GM19043 (cell line): ENCODE measurements around the gene UTS2B.
A peak's percentile ranks its signal among the peaks of the same experiment; 100 is the strongest.

Source experiments
- ATAC-seq: cut with Tn5 transposase; IDR thresholded peaks from one replicate; pipeline ENCODE4 v1.9.1; 2021; ENCODE audit warnings: low read depth; ENCODE audit not compliant: unreplicated experiment

Gene UTS2B

DNA sequence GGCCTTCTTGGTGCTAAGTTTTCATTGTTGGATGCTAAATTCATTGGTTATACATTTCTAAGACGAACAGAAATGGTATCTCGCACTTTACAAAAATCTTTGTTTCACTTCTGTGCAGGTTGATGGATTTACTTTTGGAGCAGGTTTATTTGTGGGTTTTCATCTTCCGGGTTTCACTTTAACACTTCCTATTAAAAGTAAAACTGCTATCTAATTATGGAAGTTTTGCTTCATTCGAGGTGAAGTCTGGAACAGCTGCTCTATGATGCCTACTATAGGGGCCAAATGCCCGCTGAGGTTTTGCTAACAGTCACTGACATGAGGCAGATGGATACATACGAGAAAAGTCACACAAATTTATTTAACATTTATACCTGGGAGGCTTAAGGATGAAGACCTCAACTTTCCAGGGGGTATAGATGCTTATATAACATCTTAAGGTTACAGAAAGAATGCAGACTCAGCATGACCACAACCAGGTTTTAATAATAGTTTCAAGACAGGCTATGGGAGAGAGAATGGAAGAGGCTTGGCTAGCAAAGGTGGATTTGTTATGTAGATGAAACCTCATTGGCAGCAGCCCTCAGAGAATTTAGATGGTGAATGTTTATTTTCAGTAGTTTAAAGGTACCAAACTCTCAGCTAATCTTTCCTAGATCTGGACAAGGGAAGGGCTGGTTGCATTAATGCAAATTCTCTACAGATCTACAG is 77.1 kb downstream of the UTS2B start:
- peak; percentile 52 for ATAC-seq

DNA sequence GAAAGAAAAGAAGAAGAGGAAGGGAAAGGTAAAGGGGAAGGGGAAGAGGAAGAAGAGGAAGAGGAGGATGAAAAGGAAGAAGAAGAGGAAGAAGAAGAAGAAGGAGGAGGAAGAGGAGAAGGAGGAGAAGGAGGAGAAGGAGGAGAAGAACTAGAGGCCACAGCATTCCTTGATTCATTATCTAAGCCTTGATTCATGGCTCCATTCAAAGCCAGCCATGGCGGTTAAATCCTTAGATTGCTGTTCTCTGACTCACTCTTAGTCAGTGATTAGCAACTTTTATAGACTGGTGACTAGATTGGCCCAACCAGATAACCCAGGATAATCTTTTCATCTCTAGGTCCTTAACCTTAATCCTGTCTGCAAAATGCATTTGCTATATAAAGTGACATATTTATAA is 83.7 kb downstream of the UTS2B start:
- ATAC-seq: no peak

DNA sequence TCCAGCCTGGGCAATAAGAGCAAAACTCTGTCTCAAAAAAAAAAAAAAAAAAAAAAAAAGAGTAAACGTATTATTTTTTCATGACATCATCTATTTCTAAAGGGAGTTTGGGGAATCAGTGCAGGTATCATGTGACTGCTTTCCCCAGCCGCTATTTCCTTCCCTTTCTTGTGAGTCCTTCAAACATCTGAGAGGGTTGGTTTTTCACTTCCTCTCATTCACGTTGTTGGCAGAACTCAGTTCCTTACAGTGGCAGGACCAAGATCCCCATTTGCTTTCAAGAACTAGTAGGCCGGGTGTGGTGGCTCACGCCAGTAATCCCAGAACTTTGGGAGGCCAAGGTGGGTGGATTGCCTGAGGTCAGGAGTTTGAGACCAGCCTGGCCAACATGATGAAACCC is 84.3 kb downstream of the UTS2B start:
- peak; percentile 51 for ATAC-seq

DNA sequence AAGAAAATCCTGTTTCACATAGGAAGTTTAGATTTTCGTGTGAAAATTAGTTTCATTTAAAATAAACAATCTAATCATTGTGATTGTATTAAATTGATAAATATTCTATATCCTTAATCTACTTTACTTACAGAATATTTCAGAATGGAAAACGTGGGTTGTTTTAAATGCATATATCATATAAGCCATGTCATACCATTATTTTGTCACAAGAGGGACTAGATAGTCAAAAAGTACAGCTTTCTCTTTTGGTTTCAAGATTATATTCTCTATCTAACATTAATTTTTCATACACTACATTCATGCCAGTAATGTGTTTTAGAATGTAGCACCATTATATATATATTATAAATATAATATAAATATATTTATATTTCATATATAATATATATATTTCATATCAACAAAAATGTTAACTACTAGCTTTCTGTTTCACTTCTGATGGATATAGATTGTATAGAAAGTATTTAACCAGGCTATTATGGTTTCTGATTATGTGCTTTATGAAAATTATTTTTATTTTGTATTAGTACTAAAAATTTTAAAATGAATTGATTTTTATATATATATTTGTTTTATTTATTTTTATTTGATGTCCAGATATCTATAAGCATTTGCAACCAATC is 86.0 kb downstream of the UTS2B start:
- ATAC-seq: peak; percentile 33

DNA sequence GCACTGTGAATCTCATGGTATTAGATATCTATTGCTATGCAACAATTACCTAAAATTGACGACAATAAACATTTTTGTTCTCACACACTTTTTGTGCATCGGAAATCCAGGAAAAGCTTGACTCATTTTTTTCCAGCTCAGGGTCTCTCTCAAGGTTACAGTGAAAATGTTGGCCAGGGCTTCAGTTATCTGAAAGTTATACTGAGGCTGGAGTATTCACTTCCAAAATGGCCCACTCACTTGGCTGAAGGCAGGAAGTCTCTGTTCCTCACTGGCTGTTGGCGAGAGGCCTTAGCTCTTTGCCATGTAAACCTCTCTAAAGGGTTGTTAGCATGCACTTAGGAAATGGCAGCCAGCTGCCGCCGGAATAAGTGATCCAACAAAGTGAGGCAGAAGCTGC is 89.8 kb downstream of the UTS2B start:
- ATAC-seq: no peak

DNA sequence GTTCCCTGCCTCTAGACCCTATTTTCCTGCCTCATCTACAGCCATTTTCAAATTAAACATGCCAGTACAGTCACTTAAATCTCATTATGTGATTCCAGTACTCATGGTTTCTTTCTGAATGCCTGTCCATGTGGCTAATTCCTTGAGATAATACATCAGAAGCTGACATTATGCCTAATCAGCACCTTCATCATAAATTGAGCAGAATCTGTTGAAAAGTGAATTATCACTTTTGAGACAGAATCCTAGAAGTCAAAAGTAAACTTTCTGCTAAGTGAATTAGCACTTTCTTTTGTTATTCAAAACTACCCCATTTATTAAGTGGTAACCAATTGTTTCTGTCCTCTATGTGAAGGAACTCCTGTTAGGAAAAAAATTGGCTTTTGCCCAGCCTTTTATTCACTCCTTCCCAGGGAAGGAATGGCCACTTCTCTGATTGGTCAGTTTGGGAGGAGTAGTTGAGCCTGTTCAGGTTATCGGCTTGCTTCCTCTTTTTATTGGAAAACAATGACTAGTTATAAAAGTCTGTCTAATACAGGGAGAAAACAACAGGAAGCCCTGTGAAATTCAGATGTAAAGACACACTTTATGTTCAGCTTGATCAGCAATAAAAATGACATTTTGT is 90.8 kb downstream of the UTS2B start:
- ATAC-seq: no peak

DNA sequence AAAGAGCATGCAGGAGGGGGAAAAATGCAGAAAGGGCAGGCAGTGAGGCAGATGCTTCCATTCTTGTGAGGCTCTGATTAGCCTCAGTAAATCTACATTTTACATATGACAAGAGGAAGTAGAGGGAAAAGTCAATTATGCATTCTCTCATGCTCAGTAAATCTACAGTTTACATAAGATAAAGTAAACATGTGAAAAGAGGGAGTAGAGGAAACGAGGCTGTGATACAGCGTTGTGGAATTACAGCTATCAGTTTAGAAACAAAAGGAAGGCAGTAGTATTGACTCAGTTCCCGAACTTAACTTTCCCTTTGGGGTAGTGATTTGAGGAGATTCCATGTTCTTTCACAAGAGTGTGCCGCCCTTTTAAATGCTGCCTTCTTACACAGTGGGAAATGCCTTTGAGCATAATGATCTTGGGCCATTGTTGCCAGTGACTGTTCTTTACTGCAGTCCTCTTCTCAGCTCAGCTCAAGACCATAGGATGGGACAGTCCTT is 92.0 kb downstream of the UTS2B start:
- ATAC-seq: no peak

DNA sequence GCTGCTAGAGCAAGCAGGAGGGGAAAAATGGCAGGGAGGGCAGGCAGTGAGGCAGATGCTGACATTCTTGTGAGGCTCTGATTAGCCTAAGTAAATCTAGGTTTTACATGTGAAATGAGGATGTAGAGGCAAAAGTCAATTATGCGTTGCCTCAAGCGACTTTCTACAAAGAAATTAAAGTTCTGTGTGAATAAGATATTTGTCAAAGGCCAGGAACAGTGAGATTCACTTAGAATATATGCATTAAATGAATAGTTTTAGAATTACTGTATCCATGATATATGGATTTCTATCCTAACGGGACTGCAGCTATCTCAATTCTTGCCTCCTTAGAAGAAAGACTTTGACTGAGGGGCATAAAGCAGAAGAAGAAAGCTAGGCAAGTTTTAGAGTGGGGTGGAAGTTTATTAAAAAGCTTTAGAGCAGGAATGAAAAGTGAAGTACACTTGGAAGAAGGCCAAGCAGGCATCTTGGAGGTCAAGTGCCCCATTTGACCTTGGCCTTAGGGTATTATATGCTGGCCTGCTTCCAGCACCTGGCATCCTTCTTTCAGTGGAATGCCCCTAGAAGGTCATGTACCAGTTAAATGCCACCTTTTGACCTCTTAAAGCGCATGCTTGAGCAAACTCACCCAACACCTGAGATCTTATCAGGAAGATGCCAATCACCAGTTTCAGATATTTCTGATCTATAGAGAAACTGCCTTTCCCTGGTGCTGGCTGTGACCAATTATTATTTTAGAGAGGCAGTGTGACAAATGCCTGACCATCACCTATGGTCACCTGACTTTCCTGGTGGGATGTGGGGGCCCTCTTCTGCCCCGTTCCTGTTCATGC is 93.1 kb downstream of the UTS2B start:
- ATAC-seq: no peak

DNA sequence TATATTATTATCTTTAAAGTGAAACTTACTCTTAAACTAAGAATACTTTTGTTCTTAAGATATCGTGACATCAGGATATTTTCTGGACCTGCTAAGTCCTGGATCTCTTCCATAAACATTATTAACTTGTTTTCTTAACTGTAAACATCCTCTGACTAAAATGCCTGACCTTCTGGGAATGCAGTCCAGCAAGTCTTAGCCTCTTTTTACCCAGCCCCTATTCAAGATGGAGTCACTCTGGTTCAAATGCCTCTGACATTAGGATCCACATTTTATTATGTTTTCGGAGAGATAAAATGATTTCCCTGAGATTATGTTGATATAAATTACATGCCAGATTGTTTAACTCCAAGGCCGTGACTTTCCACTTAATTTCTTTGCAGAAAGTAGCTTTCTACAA is 93.7 kb downstream of the UTS2B start:
- no peak for ATAC-seq

DNA sequence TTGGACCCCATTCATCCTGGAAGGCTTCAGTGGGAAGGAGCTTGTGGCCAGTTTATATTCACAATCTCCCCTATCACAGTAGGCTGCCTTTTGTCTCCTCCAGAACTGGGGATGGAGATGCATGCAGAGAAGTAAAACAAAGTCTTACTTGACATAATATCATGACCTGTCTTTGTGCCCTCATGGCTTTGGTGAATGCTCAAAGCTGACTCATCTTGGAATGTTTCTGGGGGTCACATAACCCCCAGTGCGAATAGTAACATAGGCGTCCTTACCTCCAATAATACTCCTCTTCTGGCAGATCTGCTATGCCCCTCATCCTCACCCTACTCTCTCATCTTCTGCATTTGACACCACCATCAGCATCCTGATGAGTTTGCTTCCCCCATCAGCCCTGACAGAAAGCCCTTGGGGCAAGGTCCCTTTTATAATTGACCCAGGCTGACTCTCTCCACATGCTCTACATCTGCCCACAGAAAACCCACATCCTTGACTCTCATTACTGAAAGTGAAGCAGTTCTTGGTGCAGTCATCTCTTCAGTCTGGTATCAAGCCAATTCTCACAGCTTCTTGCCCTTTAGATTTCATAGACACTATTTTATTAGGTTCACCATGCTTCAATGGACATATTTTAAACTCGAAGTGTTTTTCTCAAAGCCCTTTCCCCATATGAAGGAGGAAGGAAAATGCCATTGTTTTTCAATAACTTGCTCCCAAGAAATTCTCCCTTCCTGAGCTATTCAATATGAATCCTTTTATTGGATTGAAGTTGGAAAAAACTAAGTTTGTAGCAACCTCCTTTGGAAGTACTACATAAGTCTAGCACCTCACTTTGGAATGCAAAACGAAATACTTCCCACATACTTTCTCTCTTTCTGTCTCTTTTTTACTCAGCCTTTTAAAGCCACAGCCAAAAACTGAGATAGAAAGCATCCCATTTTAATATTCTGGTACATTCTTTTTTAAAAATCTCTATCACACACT is 94.7 kb downstream of the UTS2B start:
- ATAC-seq: peak; percentile 98

DNA sequence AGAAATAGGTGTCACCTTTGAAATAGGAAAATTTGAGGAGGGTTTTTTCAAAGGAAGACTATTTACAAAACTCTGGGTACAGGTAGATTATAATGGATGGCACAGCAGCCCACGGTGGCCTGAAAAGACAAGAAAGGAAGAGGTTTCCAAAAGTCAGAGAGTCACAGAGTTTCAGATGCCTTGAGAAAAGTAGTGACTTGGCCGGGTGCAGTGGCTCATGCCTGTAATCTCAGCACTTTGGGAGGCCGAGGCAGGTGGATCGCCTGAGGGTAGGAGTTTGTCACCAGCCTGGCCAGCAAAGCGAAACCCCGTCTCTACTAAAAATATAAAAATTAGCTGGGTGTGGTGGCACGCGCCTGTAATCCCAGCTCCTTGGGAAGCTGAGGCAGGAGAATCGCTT is 96.1 kb downstream of the UTS2B start:
- ATAC-seq: no peak

DNA sequence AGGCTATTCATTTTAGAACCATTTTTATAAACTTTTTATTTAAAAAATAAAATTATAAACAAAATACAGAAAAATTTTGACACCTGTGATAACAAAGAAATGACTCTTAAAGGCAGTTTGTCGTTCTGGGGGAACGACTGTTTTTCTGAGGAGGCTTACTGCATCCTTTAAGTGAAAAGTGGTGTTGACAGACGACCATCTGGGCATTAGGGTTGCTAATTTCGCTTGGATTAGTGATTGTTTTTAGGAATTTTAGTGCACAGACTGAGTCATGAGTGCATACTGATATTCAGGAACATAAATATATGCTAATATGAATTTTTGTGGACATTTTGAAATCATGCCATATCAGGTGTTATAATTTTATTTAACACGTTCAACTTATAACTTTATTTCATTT is 102.8 kb downstream of the UTS2B start:
- no peak for ATAC-seq

DNA sequence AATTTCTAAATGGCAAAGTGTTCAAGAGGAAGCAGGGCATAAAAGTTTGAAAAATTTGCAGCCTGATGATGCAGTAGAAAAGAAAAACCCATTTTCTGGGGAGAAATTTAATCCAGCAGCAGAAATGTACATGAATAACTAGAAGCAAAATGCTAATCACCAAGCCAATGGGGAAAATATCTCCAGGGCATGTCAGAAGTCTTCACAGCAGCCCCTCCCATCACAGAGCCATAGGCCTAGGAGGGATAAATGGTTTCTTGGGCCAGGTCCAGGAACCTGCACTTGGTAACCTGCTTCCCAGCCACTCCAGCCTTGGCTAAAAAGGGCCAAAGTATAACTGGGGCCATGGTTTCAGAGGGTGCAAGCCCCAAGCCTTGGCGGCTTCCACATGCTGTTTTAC is 108.7 kb downstream of the UTS2B start:
- ATAC-seq: no peak

DNA sequence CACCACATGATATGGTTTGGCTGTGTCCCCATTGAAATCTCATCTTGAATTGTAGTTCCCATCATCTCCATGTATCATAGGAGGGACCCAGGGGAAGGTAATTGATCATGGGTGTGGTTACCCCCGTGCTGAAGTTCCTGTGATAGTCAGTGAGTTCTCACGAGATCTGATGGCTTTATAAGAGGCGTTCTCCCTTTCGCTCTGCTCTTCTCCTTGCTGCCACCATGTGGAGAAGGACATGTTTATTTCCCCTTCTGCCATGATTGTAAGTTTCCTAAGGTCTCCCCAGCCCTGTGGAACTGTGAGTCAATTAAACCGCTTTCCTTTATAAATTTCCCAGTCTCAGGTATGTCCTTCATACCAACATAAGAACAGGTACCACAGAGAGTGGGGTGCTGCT is 109.4 kb downstream of the UTS2B start:
- no peak for ATAC-seq

DNA sequence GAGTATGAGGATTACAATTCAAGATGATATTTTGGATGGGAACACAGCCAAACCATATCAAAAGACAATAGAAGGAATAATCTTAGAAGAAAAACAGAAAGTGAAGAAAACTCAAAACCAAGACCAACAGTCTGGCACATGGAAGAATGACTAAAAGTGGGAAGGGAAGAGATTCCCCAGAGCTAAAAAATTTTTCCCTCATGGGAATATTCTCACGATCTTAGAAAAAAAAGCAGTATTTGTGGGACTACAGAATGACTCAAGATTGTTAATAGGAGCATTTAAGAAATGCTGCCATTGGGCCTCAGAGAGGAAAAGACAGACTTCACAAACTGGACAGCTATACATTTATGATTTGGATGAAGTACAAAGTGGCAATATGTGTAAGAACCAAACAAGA is 113.0 kb downstream of the UTS2B start:
- ATAC-seq: no peak
